ENCODE data around the gene RPN1.
"Not testable (repeated sequence)": the region's sequence is repeated elsewhere in the genome, so short reads cannot be mapped to it uniquely, and the experiment has no call there.

RPN1 gene

DNA sequence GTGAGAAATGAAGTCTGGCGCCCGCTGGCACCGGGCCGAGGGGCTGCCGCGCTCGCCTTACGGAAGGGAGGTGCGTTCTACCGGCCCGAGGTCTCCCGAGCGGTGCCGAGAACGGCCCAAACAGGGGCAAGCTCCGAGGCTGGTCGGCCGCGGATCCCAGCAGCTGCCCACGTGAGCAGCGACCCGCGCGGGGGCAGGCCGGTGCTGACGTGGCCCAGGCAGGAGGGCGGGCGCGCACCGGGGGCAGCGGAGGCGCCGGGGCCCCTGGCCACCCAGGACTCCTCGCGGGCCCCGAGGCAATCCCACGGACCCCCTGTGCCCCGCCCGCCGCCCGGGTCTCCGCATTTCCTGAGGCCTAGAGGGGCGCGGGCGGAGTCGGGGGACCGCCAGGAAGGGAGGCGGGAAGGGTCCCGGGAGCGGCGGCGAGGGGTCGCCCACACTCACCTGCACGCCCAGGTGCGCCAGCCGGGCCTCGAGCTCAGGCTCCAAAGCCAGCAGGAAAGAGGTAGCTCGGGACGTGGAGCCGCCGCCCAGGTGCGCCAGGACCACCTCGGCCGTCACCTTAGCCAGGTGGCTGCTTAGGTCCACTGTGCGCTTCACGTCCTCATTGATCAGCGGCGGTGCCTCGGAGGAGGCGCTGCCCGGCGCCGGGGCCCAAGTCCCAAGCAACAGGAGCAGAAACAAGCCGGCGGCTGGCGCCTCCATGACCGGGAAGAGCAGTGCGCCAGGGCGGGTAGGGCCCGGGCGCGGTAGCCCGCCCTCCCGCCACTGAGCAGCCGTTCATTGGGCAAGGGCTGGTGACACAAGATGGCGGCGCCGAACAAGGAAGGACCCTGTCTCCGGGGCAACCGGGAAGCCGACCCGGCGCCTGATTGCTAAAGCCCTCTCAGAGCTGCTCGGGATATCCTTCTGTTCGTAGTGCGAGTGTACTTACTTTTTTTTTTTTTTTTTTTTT, at the start of gene RPN1:
Gene RPN1 (minus strand): TSS at position 723 of the 955 bp plus-strand sequence. CDS start 18 bp downstream, at position 705.
- peak; percentile 98 for DNase-seq (ENCODE audit: low spot score)

GRCh38 chr3:128698211-128699047, 47.8 kb upstream of the RPN1 start:
- DNase-seq (ENCODE audit: low spot score), result peak; percentile 73

DNA sequence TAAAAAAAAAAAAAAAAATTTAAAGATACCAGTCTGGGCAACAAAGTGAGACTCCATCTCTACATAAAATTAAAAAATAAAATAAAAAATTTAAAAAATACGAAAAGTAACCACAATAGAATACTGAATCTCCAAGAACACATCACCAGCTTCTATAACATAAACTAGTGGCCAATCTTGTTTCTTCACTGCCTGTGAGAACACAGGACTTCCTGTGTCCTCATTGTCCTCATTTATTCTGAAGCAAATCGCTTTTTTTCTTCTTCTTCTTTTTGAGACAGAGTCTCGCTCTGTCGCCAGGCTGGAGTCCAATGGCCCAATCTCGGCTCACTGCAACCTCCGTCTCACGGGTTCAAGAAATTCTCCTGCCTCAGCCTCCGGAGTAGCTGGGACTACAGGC, 46.7 kb upstream of the RPN1 start:
- DNase-seq (ENCODE audit: low spot score), result no peak

GRCh38 chr3:128693696-128694095, 43.1 kb upstream of the RPN1 start:
- no peak for DNase-seq (ENCODE audit: low spot score)

DNA sequence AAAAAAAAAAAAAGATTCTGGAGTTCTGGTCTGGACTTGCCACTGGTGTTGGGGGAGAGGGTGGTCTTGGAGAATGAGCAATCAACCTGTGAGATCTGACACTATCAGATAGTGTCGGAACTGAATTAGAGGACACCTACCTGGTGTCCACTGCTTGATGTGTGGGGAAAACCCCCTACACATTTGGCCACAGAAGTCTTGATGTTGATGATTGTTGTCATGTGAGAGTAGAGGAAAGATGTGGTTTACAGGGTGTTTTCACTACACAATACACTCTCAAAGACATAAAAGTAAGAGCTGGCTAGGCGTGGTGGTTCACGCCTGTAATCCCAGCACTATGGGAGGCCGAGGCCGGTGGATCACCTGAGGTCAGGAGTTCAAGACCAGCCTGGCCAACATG, 38.4 kb upstream of the RPN1 start:
- DNase-seq (ENCODE audit: low spot score), result no peak

GRCh38 chr3:128686465-128686864, 35.8 kb upstream of the RPN1 start:
- no peak for DNase-seq (ENCODE audit: low spot score)

- no peak for DNase-seq (ENCODE audit: low spot score)
Measured at GRCh38 chr3:128684986-128685726, 34.5 kb upstream of the RPN1 start.

- no peak for DNase-seq (ENCODE audit: low spot score)
Measured at GRCh38 chr3:128683957-128684356, 33.3 kb upstream of the RPN1 start.

DNA sequence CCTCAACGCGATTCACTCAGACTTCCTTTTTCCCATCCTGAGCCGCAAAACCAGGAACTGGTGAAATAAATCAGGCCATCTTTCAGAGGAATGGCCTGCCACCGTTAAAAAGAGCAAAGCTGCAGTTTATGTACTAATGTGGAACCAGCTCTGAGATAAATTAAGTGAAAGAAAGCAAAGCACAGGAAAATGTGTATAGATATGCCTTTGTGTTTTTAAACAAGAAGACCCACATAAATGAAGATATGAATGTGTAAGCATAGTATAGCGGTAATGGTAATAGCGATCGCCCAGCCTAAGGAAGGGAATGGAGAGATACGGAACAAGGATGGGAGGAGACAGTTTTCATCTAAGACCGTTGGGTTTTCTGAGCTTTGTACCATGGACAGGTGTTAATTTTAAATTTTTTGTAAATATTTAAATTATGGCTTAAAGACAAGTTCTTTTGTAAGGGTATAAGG, 30.8 kb upstream of the RPN1 start:
- DNase-seq (ENCODE audit: low spot score), result no peak

GRCh38 chr3:128680603-128681368, 30.2 kb upstream of the RPN1 start:
- DNase-seq (ENCODE audit: low spot score), result peak; percentile 100

- no peak for DNase-seq (ENCODE audit: low spot score)
Measured at GRCh38 chr3:128679338-128679737, 28.7 kb upstream of the RPN1 start.

- DNase-seq (ENCODE audit: low spot score), result not testable (repeated sequence)
Measured at GRCh38 chr3:128675802-128676201, 25.2 kb upstream of the RPN1 start.

GRCh38 chr3:128674161-128674784, 23.7 kb upstream of the RPN1 start:
- no peak for DNase-seq (ENCODE audit: low spot score)

DNA sequence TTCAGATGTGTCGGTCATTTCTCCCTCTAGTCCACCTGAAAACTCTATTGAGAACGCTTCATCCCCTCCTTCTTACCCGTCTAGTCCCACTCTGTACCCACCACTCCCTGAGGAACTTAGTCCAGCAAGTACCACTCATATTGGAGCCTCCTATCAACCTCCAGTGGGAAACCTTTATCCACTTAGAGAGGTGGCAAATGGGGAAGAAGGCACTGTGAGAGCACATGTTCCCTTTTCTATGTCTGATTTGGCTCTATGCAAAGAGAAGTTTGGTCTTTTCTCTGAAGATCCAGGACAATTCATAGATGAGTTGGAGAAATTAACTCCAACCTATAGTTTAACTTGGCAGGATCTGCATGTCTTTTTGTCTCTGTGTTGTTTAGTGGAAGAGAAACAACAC, 17.0 kb upstream of the RPN1 start:
- no peak for DNase-seq (ENCODE audit: low spot score)

DNA sequence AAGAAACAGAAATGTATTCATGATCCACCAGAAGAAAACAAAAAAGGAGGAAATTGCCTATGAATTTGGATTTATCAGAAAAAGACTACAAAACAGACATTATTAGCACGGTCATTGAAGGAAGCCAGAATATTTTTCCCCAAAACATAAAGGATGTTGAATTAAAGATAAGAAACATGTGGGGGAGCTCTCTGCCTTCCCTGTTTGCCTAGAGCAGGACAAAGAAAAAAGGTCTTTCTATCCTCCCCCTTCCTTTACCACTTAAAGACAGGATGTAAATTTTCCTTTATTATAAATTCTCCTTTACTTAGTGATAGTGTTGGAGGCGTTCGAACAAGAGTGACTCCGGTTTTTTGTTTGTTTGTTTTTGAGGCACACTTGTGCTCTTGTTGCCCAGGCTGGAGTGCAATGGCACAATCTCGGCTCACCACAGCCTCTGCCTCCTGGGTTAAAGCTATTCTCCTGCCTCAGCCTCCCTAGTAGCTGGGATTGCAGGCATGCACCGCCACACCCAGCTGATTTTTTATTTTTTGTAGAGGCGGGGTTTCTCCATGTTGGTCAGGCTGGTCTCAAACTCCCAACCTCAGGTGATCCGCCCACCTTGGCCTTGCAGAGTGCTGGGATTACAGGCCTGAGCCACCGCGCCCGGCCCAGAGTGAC, 14.9 kb upstream of the RPN1 start:
- DNase-seq (ENCODE audit: low spot score), result no peak

- no peak for DNase-seq (ENCODE audit: low spot score)
Measured at GRCh38 chr3:128663151-128663550, 12.5 kb upstream of the RPN1 start.

DNA sequence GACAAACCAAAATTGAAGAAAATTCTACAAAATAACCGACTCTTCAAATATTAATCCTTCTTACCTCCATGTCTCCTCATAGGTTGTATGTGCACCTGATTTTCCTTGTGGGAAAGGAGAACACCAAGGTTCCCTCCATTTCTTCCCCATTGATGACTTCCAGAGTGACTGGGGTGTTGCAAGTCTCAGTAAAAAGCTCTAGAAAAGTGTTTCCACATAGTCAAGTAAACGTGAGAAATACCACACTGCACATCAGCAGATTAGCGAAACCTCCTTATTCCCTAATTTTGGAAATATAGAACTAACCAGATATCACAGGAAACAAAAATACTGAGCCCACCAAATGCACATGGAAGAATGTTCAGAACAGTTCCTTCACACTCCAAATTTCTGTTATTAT, 4.9 kb upstream of the RPN1 start:
- DNase-seq (ENCODE audit: low spot score), result no peak

DNA sequence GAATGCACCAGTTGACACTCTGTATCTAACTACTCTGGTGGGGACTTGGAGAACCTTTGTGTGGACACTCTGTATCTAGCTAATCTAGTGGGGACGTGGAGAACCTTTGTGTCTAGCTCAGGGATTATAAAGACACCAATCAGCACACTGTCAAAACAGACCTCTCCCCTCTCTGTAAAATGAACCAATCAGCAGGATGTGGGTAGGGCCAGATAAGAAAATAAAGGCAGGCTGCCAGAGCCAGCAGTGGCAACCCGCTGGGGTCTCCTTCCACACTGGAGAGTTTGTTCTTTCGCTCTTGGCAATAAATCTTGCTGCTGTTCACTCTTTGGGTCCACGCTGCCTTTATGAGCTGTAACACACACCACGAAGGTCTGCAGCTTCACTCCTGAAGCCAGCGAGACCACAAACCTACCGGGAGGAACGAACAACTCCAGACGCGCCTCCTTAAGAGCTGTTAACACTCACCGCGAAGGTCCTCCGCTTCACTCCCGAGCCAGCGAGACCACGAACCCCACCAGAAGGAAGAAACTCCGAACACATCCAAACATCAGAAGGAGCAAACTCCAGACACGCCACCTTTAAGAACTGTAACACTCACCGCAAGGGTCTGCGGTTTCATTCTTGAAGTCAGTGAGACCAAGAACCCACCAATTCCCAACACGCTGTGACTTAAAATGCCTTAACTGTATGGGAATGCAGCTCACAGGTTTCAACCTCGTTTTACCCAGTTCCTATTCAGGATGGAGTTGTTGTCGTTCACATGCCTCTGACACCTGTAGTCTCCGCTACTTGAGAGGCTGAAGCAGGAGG, 3.6 kb upstream of the RPN1 start:
- DNase-seq (ENCODE audit: low spot score), result not testable (repeated sequence)

- not testable (repeated sequence) for DNase-seq (ENCODE audit: low spot score)
Measured at GRCh38 chr3:128653383-128653992, 2.9 kb upstream of the RPN1 start.

All from ecto neural progenitor cell (in vitro differentiated cells).